OCI-LY7 (cell line): ENCODE measurements around the gene BPGM. TPM values are rescaled to one million over a fixed set of nuclear protein-coding genes. Genes with fewer than 3 reads are reported as not detected.
"Not testable (repeated sequence)": the region's sequence is repeated elsewhere in the genome, so short reads cannot be mapped to it uniquely, and the experiment has no call there.

Experiments
- BruUV-seq: library from RNA; stranded (reverse); fragments of 400-500 nt; replicated peaks from 2 replicates; lab custom pipeline; 2021; lab: Mats Ljungman, UMichigan
- CTCF ChIA-PET: fragments of 300-600 bp; sonication (Branson Sonifier 250); formaldehyde crosslinking; loops from one replicate; lab custom pipeline; 2022; ENCODE audit warnings: antibody characterized with exemption; ENCODE audit not compliant: unreplicated experiment; lab: Charles Lee
- POLR2A ChIA-PET: fragments of 300-600 bp; sonication (Branson Sonifier 250); formaldehyde crosslinking; loops from one replicate; lab custom pipeline; 2022; ENCODE audit warnings: antibody characterized with exemption; lab: Charles Lee
- DNase-seq: peaks from one replicate; pipeline ENCODE4 v3.0.0-alpha.2; 2015; ENCODE audit warnings: low spot score
- H2AFZ ChIP-seq: fragments of 200-600 bp; sonication (generic), shearing (Covaris generic); 2 replicates; pipeline ENCODE4 v1.6.1; 2014; ENCODE audit warnings: mild to moderate bottlenecking, antibody characterized with exemption, low read length, moderate library complexity
- H3K27ac ChIP-seq: fragments of 200-600 bp; sonication (generic); 2 replicates; pipeline ENCODE4 v1.5.1; 2014; ENCODE audit warnings: mixed run types, low read depth, mild to moderate bottlenecking, moderate library complexity, low read length, inconsistent platforms; ENCODE audit not compliant: poor library complexity, severe bottlenecking
- H3K36me3 ChIP-seq: fragments of 200-600 bp; sonication (generic); 2 replicates; pipeline ENCODE4 v1.6.1; 2014; ENCODE audit warnings: mild to moderate bottlenecking, antibody characterized with exemption, low read length, moderate library complexity, mixed read lengths; ENCODE audit not compliant: insufficient read depth
- H3K4me1 ChIP-seq: fragments of 200-600 bp; sonication (generic); 2 replicates; pipeline ENCODE4 v1.5.1; 2014; ENCODE audit warnings: mild to moderate bottlenecking, low read length; ENCODE audit not compliant: insufficient read depth, poor library complexity, severe bottlenecking
- H3K4me2 ChIP-seq: fragments of 200-600 bp; sonication (generic); 2 replicates; pipeline ENCODE4 v1.6.1; 2014; ENCODE audit warnings: mild to moderate bottlenecking, low read length
- H3K4me3 ChIP-seq: fragments of 200-600 bp; sonication (generic); 2 replicates; pipeline ENCODE4 v1.5.1; 2014; ENCODE audit warnings: mild to moderate bottlenecking, low read depth, low read length; ENCODE audit not compliant: poor library complexity, severe bottlenecking
- H3K79me2 ChIP-seq: fragments of 200-600 bp; sonication (generic); 2 replicates; pipeline ENCODE4 v1.6.1; 2016; ENCODE audit warnings: low read depth, mild to moderate bottlenecking, low read length, moderate library complexity, mixed read lengths; ENCODE audit not compliant: insufficient read depth
- H3K9me2 ChIP-seq: fragments of 200-600 bp; sonication (generic); 2 replicates; pipeline ENCODE4 v1.6.1; 2016; ENCODE audit warnings: mild to moderate bottlenecking, low read length, mixed read lengths; ENCODE audit not compliant: insufficient read depth
- H3K9me3 ChIP-seq: fragments of 200-600 bp; sonication (generic); 2 replicates; pipeline ENCODE4 v1.6.1; 2014; ENCODE audit warnings: mild to moderate bottlenecking, mixed run types, low read length, mixed read lengths
- H4K20me1 ChIP-seq: fragments of 200-600 bp; sonication (generic); 2 replicates; pipeline ENCODE4 v1.6.1; 2014; ENCODE audit warnings: mild to moderate bottlenecking, antibody characterized with exemption, low read length, moderate library complexity, mixed read lengths; ENCODE audit not compliant: insufficient read depth
- EZH2phosphoT487 ChIP-seq: fragments of 200-600 bp; sonication (generic); IDR thresholded peaks from 2 replicates; pipeline ENCODE4 v1.6.1; 2018; ENCODE audit warnings: low read depth, borderline replicate concordance, mild to moderate bottlenecking, mixed run types, antibody characterized with exemption, low read length, moderate library complexity, mixed read lengths
- intact Hi-C: fragments of 100-400 bp; cut with micrococcal nuclease; formaldehyde crosslinking; loops from one replicate; pipeline ENCODE4 v1.10.0; 2022; ENCODE audit not compliant: unreplicated experiment
- total RNA-seq, 2 experiments: library from RNA; depleted of rRNA in 1 of 2; stranded (reverse); fragments of >200 nt in 1 of 2; shearing (Covaris generic) in 1 of 2; gene quantifications; 2 replicates each; pipeline ENCODE4 v1.2.3, GENCODE V29; 2014 to 2022
- TF ChIP-seq, protein P1 (sequence below): fragments of 200-600 bp; sonication (generic); conservative IDR thresholded peaks from 2 replicates; pipeline ENCODE4 v1.5.1; 2014; ENCODE audit warnings: mild to moderate bottlenecking, antibody characterized with exemption, low read length, moderate library complexity, mixed read lengths

The BPGM gene
- total RNA-seq, 2 experiments from 2014 or later = 16.6 to 18.7 TPM

GRCh38 chr7:134662166-134662870 is 15.7 kb downstream of the BPGM start:
- intact Hi-C loops = no loop called here
- Histone ChIP-seq H3K4me2 (no peak overlapping the region), H3K36me3 (peaks cover 34% of the 10 kb centered on the region), H3K4me1 (no peaks in the 10 kb centered on the region), H3K9me3 (no peaks in the 10 kb centered on the region), H3K9me2 (no peaks in the 10 kb centered on the region), H2AFZ (no peak overlapping the region), H3K79me2 (no peaks in the 10 kb centered on the region), H3K4me3 (no peak overlapping the region), H4K20me1 (no peaks in the 10 kb centered on the region), H3K27ac (no peak overlapping the region)
- no TSS peak for BruUV-seq
- ChIA-PET POLR2A (interaction anchor here (0.9 to 1.0 kb wide), 2 partner anchors 15 to 21 kb away, joined by 6 to 7 read pairs; no protein-coding TSS in a partner anchor), CTCF (interaction anchor here (0.5 kb wide), 1 partner anchor 105 kb away, joined by 3 read pairs; no protein-coding TSS in a partner anchor)
- DNase-seq = no peak
- TF ChIP-seq EZH2phosphoT487 = no peak
- TF ChIP-seq, protein P1, sequence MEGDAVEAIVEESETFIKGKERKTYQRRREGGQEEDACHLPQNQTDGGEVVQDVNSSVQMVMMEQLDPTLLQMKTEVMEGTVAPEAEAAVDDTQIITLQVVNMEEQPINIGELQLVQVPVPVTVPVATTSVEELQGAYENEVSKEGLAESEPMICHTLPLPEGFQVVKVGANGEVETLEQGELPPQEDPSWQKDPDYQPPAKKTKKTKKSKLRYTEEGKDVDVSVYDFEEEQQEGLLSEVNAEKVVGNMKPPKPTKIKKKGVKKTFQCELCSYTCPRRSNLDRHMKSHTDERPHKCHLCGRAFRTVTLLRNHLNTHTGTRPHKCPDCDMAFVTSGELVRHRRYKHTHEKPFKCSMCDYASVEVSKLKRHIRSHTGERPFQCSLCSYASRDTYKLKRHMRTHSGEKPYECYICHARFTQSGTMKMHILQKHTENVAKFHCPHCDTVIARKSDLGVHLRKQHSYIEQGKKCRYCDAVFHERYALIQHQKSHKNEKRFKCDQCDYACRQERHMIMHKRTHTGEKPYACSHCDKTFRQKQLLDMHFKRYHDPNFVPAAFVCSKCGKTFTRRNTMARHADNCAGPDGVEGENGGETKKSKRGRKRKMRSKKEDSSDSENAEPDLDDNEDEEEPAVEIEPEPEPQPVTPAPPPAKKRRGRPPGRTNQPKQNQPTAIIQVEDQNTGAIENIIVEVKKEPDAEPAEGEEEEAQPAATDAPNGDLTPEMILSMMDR = no peak

GRCh38 chr7:134662871-134663205 is 16.2 kb downstream of the BPGM start:
- POLR2A ChIA-PET = interaction anchor here (1.0 kb wide), 1 partner anchor 17 kb away, joined by 3 read pairs; no protein-coding TSS in a partner anchor
- no TSS peak for BruUV-seq
- H3K4me3 ChIP-seq = no peak overlapping the region

GRCh38 chr7:134665045-134665444 is 18.4 kb downstream of the BPGM start:
- H2AFZ ChIP-seq, POLR2A ChIA-PET, DNase-seq, H3K4me1 ChIP-seq, H3K79me2 ChIP-seq, intact Hi-C loops, H4K20me1 ChIP-seq, H3K27ac ChIP-seq, BruUV-seq, H3K4me3 ChIP-seq, H3K4me2 ChIP-seq, H3K9me3 ChIP-seq, CTCF ChIA-PET, H3K9me2 ChIP-seq: not testable (repeated sequence)
- H3K36me3 ChIP-seq = peaks cover 34% of the 10 kb centered on the region

More at GRCh38 chr7:134662871-134663205, 16.2 kb downstream of the BPGM start:
- Histone ChIP-seq H3K36me3 (peaks cover 34% of the 10 kb centered on the region), H3K79me2 (no peaks in the 10 kb centered on the region), H3K4me2 (no peak overlapping the region), H3K9me2 (no peaks in the 10 kb centered on the region), H3K4me1 (no peaks in the 10 kb centered on the region), H3K27ac (no peak overlapping the region), H4K20me1 (no peaks in the 10 kb centered on the region), H3K9me3 (no peaks in the 10 kb centered on the region), H2AFZ (no peak overlapping the region)
- CTCF ChIA-PET = interaction anchor here (0.5 kb wide), 1 partner anchor 104 kb away, joined by 3 read pairs; no protein-coding TSS in a partner anchor
- intact Hi-C loops = no loop called here
- no peak for DNase-seq
- TF ChIP-seq, protein P1 = no peak
- no peak for TF ChIP-seq EZH2phosphoT487
